Measurements from ENCODE around the gene PELI1. TPM values are rescaled to one million over a fixed set of nuclear protein-coding genes. Genes with fewer than 3 reads are reported as not detected.
A peak's percentile ranks its signal among the peaks of the same experiment; 100 is the strongest.

PELI1 gene
- polyA plus RNA-seq, 4 donors, result 20.5 to 26.6 (median 23.8) TPM

GRCh38 chr2:64124168-64124567 is 20.1 kb downstream of the PELI1 start:
- DNase-seq (peak in 1 of 2 donors; percentile 50), FAIRE-seq (no peak)
- no peaks in the 10 kb centered on the region for H3K27me3 ChIP-seq (ENCODE audit: control insufficient read depth in 3 of 3, insufficient read depth in 3 of 3, low read length in 3 of 3)
- peak overlapping the region in 2 of 3 donors; percentile 4 to 80 for H3K27ac ChIP-seq (ENCODE audit: low read depth in 1 of 3, low read length in 2 of 3)
- H3K4me1 ChIP-seq (ENCODE audit: control insufficient read depth in 3 of 3, insufficient read depth in 2 of 3, low read depth in 1 of 3, low read length in 2 of 3), result peaks cover 7 to 26% (median 15%) of the 10 kb centered on the region in 3 donors
- H3K4me3 ChIP-seq (ENCODE audit: low read depth in 1 of 3, low read length in 3 of 3), result no peak overlapping the region
- H3K9me3 ChIP-seq (ENCODE audit: control insufficient read depth in 2 of 2, insufficient read depth in 1 of 2, low read depth in 1 of 2, low read length in 1 of 2), result no peaks in the 10 kb centered on the region
- 26 to 68% (median 48%) methylated on average over 3 of the region's 3 CpGs for WGBS, 3 donors
- no peaks in the 10 kb centered on the region for H3K36me3 ChIP-seq (ENCODE audit: control insufficient read depth in 3 of 3, insufficient read depth in 2 of 3, low read depth in 1 of 3, low read length in 3 of 3)

GRCh38 chr2:64123740-64124139 is 20.5 kb downstream of the PELI1 start:
- H3K4me1 ChIP-seq (ENCODE audit: control insufficient read depth in 3 of 3, insufficient read depth in 2 of 3, low read depth in 1 of 3, low read length in 2 of 3), result peaks cover 7 to 26% (median 13%) of the 10 kb centered on the region in 3 donors
- H3K4me3 ChIP-seq (ENCODE audit: low read depth in 1 of 3, low read length in 3 of 3), result no peak overlapping the region
- DNase-seq, result peak in 1 of 2 donors; percentile 49
- peak overlapping the region in 1 of 3 donors; percentile 80 for H3K27ac ChIP-seq (ENCODE audit: low read depth in 1 of 3, low read length in 2 of 3)
- FAIRE-seq, result no peak
- 91 to 96% (median 93%) methylated on average over 1 of the region's 1 CpG for WGBS, 3 donors
- no peaks in the 10 kb centered on the region for H3K9me3 ChIP-seq (ENCODE audit: control insufficient read depth in 2 of 2, insufficient read depth in 1 of 2, low read depth in 1 of 2, low read length in 1 of 2)
- H3K36me3 ChIP-seq (ENCODE audit: control insufficient read depth in 3 of 3, insufficient read depth in 2 of 3, low read depth in 1 of 3, low read length in 3 of 3), result no peaks in the 10 kb centered on the region
- H3K27me3 ChIP-seq (ENCODE audit: control insufficient read depth in 3 of 3, insufficient read depth in 3 of 3, low read length in 3 of 3), result no peaks in the 10 kb centered on the region

- Histone ChIP-seq H3K4me3 (ENCODE audit: low read depth in 1 of 3, low read length in 3 of 3) (peak overlapping the region in 1 of 3 donors; percentile 35), H3K36me3 (ENCODE audit: control insufficient read depth in 3 of 3, insufficient read depth in 2 of 3, low read depth in 1 of 3, low read length in 3 of 3) (no peaks in the 10 kb centered on the region), H3K9me3 (ENCODE audit: control insufficient read depth in 2 of 2, insufficient read depth in 1 of 2, low read depth in 1 of 2, low read length in 1 of 2) (no peaks in the 10 kb centered on the region), H3K27me3 (ENCODE audit: control insufficient read depth in 3 of 3, insufficient read depth in 3 of 3, low read length in 3 of 3) (no peaks in the 10 kb centered on the region), H3K4me1 (ENCODE audit: control insufficient read depth in 3 of 3, insufficient read depth in 2 of 3, low read depth in 1 of 3, low read length in 2 of 3) (peaks cover 7 to 26% (median 13%) of the 10 kb centered on the region in 3 donors), H3K27ac (ENCODE audit: low read depth in 1 of 3, low read length in 2 of 3) (peak overlapping the region in 2 of 3 donors; percentile 1 to 80)
- DNase-seq (peak; percentile 77 to 92), FAIRE-seq (peak; percentile 75)
- 26 to 60% (median 54%) methylated on average over 7 of the region's 7 CpGs for WGBS, 3 donors
Measured at GRCh38 chr2:64122358-64122757, 21.9 kb downstream of the PELI1 start.

GRCh38 chr2:64120928-64121327 is 23.3 kb downstream of the PELI1 start:
- DNase-seq, result peak; percentile 37 to 68
- WGBS, 3 donors, result 17 to 66% (median 47%) methylated on average over 6 of the region's 6 CpGs
- H3K36me3 ChIP-seq (ENCODE audit: control insufficient read depth in 3 of 3, insufficient read depth in 2 of 3, low read depth in 1 of 3, low read length in 3 of 3), result no peaks in the 10 kb centered on the region
- H3K9me3 ChIP-seq (ENCODE audit: control insufficient read depth in 2 of 2, insufficient read depth in 1 of 2, low read depth in 1 of 2, low read length in 1 of 2), result no peaks in the 10 kb centered on the region
- H3K27ac ChIP-seq (ENCODE audit: low read depth in 1 of 3, low read length in 2 of 3), result peak overlapping the region; percentile 58 to 84 (median 80)
- no peaks in the 10 kb centered on the region for H3K27me3 ChIP-seq (ENCODE audit: control insufficient read depth in 3 of 3, insufficient read depth in 3 of 3, low read length in 3 of 3)
- H3K4me3 ChIP-seq (ENCODE audit: low read depth in 1 of 3, low read length in 3 of 3), result peak overlapping the region in 1 of 3 donors; percentile 63
- H3K4me1 ChIP-seq (ENCODE audit: control insufficient read depth in 3 of 3, insufficient read depth in 2 of 3, low read depth in 1 of 3, low read length in 2 of 3), result peaks cover 8 to 36% (median 16%) of the 10 kb centered on the region in 3 donors
- no peak for FAIRE-seq

- peak overlapping the region in 1 of 3 donors; percentile 63 for H3K4me3 ChIP-seq (ENCODE audit: low read depth in 1 of 3, low read length in 3 of 3)
- H3K27ac ChIP-seq (ENCODE audit: low read depth in 1 of 3, low read length in 2 of 3), result peak overlapping the region in 2 of 3 donors; percentile 31 to 80
- WGBS, 3 donors, result 76 to 89% (median 88%) methylated on average over 2 of the region's 2 CpGs
- DNase-seq (no peak), FAIRE-seq (no peak)
- peaks cover 9 to 45% (median 22%) of the 10 kb centered on the region in 3 donors for H3K4me1 ChIP-seq (ENCODE audit: control insufficient read depth in 3 of 3, insufficient read depth in 2 of 3, low read depth in 1 of 3, low read length in 2 of 3)
- no peaks in the 10 kb centered on the region for H3K27me3 ChIP-seq (ENCODE audit: control insufficient read depth in 3 of 3, insufficient read depth in 3 of 3, low read length in 3 of 3)
- no peaks in the 10 kb centered on the region for H3K36me3 ChIP-seq (ENCODE audit: control insufficient read depth in 3 of 3, insufficient read depth in 2 of 3, low read depth in 1 of 3, low read length in 3 of 3)
- no peaks in the 10 kb centered on the region for H3K9me3 ChIP-seq (ENCODE audit: control insufficient read depth in 2 of 2, insufficient read depth in 1 of 2, low read depth in 1 of 2, low read length in 1 of 2)
Measured at GRCh38 chr2:64120008-64120407, 24.2 kb downstream of the PELI1 start.

- Histone ChIP-seq H3K9me3 (ENCODE audit: control insufficient read depth in 2 of 2, insufficient read depth in 1 of 2, low read depth in 1 of 2, low read length in 1 of 2) (no peaks in the 10 kb centered on the region), H3K27me3 (ENCODE audit: control insufficient read depth in 3 of 3, insufficient read depth in 3 of 3, low read length in 3 of 3) (no peaks in the 10 kb centered on the region), H3K36me3 (ENCODE audit: control insufficient read depth in 3 of 3, insufficient read depth in 2 of 3, low read depth in 1 of 3, low read length in 3 of 3) (no peaks in the 10 kb centered on the region), H3K4me1 (ENCODE audit: control insufficient read depth in 3 of 3, insufficient read depth in 2 of 3, low read depth in 1 of 3, low read length in 2 of 3) (peaks cover 10 to 51% (median 22%) of the 10 kb centered on the region in 3 donors), H3K4me3 (ENCODE audit: low read depth in 1 of 3, low read length in 3 of 3) (peak overlapping the region in 1 of 3 donors; percentile 38), H3K27ac (ENCODE audit: low read depth in 1 of 3, low read length in 2 of 3) (peak overlapping the region in 2 of 3 donors; percentile 60 to 80)
- DNase-seq, result no peak
- FAIRE-seq, result no peak
- WGBS, 3 donors, result 27 to 60% (median 33%) methylated on average over 4 of the region's 4 CpGs
Measured at GRCh38 chr2:64119369-64119768, 24.9 kb downstream of the PELI1 start.

GRCh38 chr2:64115808-64116598 is 28.2 kb downstream of the PELI1 start:
- H3K9me3 ChIP-seq (ENCODE audit: control insufficient read depth in 2 of 2, insufficient read depth in 1 of 2, low read depth in 1 of 2, low read length in 1 of 2), result no peaks in the 10 kb centered on the region
- WGBS, 3 donors, result 5 to 31% (median 12%) methylated on average over 2 of the region's 2 CpGs
- H3K36me3 ChIP-seq (ENCODE audit: control insufficient read depth in 3 of 3, insufficient read depth in 2 of 3, low read depth in 1 of 3, low read length in 3 of 3), result no peaks in the 10 kb centered on the region
- no peaks in the 10 kb centered on the region for H3K27me3 ChIP-seq (ENCODE audit: control insufficient read depth in 3 of 3, insufficient read depth in 3 of 3, low read length in 3 of 3)
- FAIRE-seq, result no peak
- H3K4me1 ChIP-seq (ENCODE audit: control insufficient read depth in 3 of 3, insufficient read depth in 2 of 3, low read depth in 1 of 3, low read length in 2 of 3), result peaks cover 11 to 53% (median 23%) of the 10 kb centered on the region in 3 donors
- H3K27ac ChIP-seq (ENCODE audit: low read depth in 1 of 3, low read length in 2 of 3), result peak overlapping the region; percentile 86 to 88 (median 87)
- peak; percentile 74 to 83 for DNase-seq
- H3K4me3 ChIP-seq (ENCODE audit: low read depth in 1 of 3, low read length in 3 of 3), result no peak overlapping the region

- DNase-seq (no peak), FAIRE-seq (no peak)
- Histone ChIP-seq H3K36me3 (ENCODE audit: control insufficient read depth in 3 of 3, insufficient read depth in 2 of 3, low read depth in 1 of 3, low read length in 3 of 3) (no peaks in the 10 kb centered on the region), H3K27me3 (ENCODE audit: control insufficient read depth in 3 of 3, insufficient read depth in 3 of 3, low read length in 3 of 3) (no peaks in the 10 kb centered on the region), H3K27ac (ENCODE audit: low read depth in 1 of 3, low read length in 2 of 3) (peak overlapping the region; percentile 84 to 87 (median 86)), H3K4me1 (ENCODE audit: control insufficient read depth in 3 of 3, insufficient read depth in 2 of 3, low read depth in 1 of 3, low read length in 2 of 3) (peaks cover 11 to 45% (median 20%) of the 10 kb centered on the region in 3 donors), H3K4me3 (ENCODE audit: low read depth in 1 of 3, low read length in 3 of 3) (no peak overlapping the region), H3K9me3 (ENCODE audit: control insufficient read depth in 2 of 2, insufficient read depth in 1 of 2, low read depth in 1 of 2, low read length in 1 of 2) (no peaks in the 10 kb centered on the region)
- WGBS, 3 donors, result 46 to 69% (median 49%) methylated on average over 3 of the region's 3 CpGs
Measured at GRCh38 chr2:64114912-64115277, 29.3 kb downstream of the PELI1 start.

Data from small intestine (tissue), 7 donors.